Stimulated activated CD8-positive, alpha-beta memory T cell treated with anti-CD3 and anti-CD28 coated beads, Interleukin-12 subunit alpha, Interleukin-12 subunit beta, amount 100 ng/mL, for 24 hours (primary cell): Measurements from ENCODE around the gene CDS1.
"Not testable (repeated sequence)": the region's sequence is repeated elsewhere in the genome, so short reads cannot be mapped to it uniquely, and the experiment has no call there.

Experiments used
- DNase-seq: peaks from one replicate; pipeline ENCODE4 v3.0.0-alpha.2; 2020; ENCODE audit errors: extremely low read depth

CDS1 gene

GRCh38 chr4:84673475-84674240 is 90.7 kb downstream of the CDS1 start:
- no peak for DNase-seq

- no peak for DNase-seq
These were observed 94.2 kb downstream of the CDS1 start for GRCh38 chr4:84677093-84677492.

- no peak for DNase-seq
These were observed 95.1 kb downstream of the CDS1 start for GRCh38 chr4:84677995-84678394.

GRCh38 chr4:84678976-84679744 is 96.2 kb downstream of the CDS1 start:
- DNase-seq = no peak

- no peak for DNase-seq
These were observed 98.0 kb downstream of the CDS1 start for GRCh38 chr4:84680956-84681355.

GRCh38 chr4:84681486-84682274 is 98.8 kb downstream of the CDS1 start:
- DNase-seq = no peak

- DNase-seq = not testable (repeated sequence)
These were observed 99.7 kb downstream of the CDS1 start for GRCh38 chr4:84682661-84683060.

GRCh38 chr4:84683064-84683850 is 100.3 kb downstream of the CDS1 start:
- no peak for DNase-seq

- DNase-seq = no peak
These were observed 101.4 kb downstream of the CDS1 start for GRCh38 chr4:84684361-84684760.

- DNase-seq = no peak
These were observed 102.2 kb downstream of the CDS1 start for GRCh38 chr4:84685105-84685504.

- no peak for DNase-seq
These were observed 105.7 kb downstream of the CDS1 start for GRCh38 chr4:84688605-84689004.

- no peak for DNase-seq
These were observed 106.3 kb downstream of the CDS1 start for GRCh38 chr4:84689197-84689596.

- no peak for DNase-seq
These were observed 107.6 kb downstream of the CDS1 start for GRCh38 chr4:84690481-84690880.

GRCh38 chr4:84691170-84691691 is 108.3 kb downstream of the CDS1 start:
- no peak for DNase-seq

- no peak for DNase-seq
These were observed 108.9 kb downstream of the CDS1 start for GRCh38 chr4:84691800-84692199.

GRCh38 chr4:84697159-84697558 is 114.2 kb downstream of the CDS1 start:
- no peak for DNase-seq

- DNase-seq = no peak
These were observed 114.8 kb downstream of the CDS1 start for GRCh38 chr4:84697615-84698201.

- no peak for DNase-seq
These were observed 116.2 kb downstream of the CDS1 start for GRCh38 chr4:84699001-84699671.
